ENCODE results near the gene MSLN.
A peak's percentile ranks its signal among the peaks of the same experiment; 100 is the strongest.

DNA sequence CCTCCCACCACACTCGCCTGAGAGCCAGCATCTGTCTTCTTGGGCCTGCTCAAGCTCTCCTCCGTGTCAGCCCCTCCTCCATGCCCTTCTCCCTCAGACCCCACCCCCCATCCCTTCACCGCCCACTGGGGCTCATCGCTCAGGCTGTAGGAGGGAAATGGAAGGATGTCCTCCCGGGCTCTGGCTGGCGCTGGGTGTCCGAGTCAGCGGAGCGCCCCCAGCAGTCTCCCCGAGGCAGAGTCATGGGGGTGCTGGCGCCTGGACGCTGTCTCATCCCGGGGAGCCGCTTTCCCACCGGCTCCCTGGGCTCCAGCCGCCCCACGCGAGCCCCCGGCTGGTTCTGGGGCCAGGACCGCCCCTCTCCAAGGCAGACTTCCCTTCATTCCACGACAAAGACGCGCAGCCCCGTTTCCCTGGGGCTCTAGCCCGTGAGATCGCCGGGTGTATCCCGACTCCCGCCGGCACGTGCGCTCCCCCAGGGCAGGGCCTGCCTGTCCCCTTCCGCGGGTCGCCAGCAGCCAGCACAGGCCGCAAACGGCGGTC is 40.0 kb upstream of the MSLN start:
- TF ChIP-seq, protein P1, sequence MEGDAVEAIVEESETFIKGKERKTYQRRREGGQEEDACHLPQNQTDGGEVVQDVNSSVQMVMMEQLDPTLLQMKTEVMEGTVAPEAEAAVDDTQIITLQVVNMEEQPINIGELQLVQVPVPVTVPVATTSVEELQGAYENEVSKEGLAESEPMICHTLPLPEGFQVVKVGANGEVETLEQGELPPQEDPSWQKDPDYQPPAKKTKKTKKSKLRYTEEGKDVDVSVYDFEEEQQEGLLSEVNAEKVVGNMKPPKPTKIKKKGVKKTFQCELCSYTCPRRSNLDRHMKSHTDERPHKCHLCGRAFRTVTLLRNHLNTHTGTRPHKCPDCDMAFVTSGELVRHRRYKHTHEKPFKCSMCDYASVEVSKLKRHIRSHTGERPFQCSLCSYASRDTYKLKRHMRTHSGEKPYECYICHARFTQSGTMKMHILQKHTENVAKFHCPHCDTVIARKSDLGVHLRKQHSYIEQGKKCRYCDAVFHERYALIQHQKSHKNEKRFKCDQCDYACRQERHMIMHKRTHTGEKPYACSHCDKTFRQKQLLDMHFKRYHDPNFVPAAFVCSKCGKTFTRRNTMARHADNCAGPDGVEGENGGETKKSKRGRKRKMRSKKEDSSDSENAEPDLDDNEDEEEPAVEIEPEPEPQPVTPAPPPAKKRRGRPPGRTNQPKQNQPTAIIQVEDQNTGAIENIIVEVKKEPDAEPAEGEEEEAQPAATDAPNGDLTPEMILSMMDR (IDR thresholded peaks at IDR 0.05): no peak
- peak in 1 of 3 donors; percentile 50 for TF ChIP-seq POLR2A (IDR thresholded peaks at IDR 0.05)
